Glomerular visceral epithelial cell (primary cell): Measurements from ENCODE around the gene PHF12.
"Not testable (repeated sequence)": the region's sequence is repeated elsewhere in the genome, so short reads cannot be mapped to it uniquely, and the experiment has no call there.

Source experiments
- DNase-seq: peaks from one replicate; pipeline ENCODE4 v3.0.0-alpha.2; 2016; ENCODE audit errors: extremely low spot score

Gene PHF12

GRCh38 chr17:28883967-28884702 is 67.2 kb downstream of the PHF12 start:
- no peak for DNase-seq

DNA sequence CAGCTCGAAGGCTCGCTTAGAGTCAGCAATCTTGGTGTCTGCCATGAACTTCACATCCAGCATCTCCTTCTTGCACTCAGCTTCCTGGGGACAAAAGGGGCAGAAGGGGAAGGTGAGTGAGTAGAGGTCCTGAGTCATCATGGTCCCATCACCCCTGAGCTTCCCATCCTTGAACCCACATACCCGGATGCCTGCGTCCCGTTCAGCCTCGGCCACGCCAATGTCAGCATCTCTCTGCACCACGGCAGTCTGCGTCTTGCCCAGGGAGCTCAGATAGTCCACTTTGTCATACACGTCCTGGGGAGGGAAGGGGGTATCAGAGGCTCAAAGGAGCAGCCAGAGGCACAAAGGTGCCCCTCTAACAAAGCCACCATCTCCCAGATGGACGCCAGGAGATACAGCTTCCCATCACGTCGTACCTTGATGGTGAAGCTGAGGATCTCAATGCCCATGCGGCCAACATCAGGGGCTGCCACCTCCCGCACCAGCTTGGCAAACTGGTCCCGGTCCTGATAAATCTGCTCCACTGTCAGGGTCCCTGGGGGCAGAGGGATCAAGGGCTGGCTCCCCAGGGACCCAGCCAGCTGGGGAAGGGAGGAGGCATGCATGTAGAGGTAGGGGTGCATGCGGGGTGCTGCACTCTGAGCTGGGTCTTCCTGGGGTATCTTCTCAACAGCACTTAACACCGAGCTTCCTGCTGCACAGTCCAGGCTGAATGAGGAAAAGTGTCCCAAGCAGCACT is 69.0 kb downstream of the PHF12 start:
- no peak for DNase-seq

DNA sequence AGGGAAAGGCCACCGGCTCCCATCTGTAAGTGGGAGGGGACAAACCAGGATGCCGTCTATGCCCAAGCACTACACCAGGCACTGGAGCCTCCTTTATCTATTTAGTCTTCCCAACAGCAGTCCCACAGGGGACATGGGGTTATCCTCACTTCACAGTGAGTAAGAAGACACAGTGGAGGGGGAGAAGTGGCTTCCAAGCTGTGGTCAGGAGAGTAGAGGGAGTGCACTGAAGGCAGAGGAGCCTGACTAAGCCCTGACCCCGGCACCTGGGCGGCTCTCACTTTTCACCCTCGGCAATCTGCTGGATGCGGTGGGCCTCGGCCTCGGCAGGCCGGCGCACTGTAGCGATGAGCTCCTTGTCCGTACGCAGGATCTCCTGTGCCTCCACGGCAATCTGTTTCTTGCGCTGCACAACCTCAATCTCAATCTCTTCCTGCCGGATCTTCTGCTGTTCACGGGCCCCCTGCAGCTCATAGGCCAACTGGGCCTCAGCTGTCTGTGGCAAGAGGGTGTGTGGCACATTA is 69.7 kb downstream of the PHF12 start:
- DNase-seq = no peak

DNA sequence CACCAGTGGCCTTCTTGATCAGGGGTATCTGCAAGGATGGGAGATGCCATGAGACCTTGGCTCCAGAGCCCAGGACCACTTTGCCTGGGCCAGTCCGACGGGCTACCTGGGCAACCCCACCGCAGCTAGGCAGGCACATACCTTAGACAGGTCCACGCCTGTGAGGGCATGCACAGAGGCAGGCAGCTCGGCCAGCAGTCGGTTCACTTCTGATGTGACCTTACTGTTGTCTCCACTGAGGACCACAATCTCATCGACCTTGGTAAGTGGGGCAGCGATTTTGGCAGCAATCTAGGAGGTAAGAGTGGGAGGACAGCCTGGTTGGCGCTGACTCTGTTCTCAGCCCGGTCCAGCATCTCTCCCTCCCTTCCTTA is 70.8 kb downstream of the PHF12 start:
- DNase-seq = no peak

GRCh38 chr17:28879886-28880571 is 71.3 kb downstream of the PHF12 start:
- DNase-seq = no peak

DNA sequence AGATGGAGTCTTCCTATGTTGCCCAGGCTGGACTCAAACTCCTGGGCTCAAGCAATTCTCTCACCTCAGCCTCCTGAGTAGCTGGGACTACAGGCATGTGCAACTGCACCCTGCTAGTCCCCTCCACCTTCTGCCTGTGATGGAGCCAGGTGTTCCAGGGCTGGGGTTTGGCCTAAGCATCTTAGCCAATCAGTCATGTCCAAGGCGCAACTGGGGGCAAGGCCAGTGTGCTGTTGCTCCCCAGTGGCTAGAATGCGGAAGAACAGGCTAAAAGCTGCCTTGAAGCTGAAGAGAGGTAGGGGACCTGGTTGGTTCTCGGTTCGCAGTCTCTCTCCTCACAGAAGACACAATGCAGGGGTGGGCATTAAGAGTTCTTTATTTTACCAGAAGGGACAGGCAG is 72.3 kb downstream of the PHF12 start:
- DNase-seq = peak; percentile 44

DNA sequence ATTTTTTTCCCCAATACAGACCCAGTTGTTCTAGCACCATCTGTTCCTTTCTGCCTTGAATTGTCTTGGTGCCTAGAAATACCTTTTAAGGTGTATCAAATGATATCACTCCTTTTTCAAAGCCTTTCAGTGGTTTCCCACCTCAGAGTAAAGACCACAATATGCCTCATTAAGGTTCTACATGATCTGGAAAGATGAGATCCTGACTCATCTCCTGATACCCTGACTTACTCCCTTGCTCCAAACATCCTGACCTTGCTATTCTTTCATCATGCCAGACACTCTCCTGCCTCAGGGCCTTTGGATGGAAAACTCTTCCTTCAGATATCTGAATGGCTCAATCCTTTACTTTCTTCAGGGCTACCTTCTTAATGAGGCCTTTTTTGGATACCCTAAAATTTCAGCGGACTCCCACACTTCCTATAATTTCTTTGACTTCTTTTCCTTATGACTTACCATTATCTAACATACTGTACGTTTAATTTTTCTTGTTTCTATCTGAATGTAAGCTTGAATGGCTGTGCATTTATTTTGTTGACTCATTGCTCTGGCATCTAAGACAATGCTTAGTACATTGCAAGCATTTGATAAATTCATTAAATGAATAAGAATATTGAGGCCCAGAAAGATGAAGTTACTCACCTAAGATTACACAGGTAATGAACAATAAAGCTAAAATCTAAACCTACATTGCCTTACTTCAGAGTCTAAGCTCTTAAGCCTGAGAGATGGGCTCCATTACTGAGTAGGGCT is 73.0 kb downstream of the PHF12 start:
- no peak for DNase-seq

DNA sequence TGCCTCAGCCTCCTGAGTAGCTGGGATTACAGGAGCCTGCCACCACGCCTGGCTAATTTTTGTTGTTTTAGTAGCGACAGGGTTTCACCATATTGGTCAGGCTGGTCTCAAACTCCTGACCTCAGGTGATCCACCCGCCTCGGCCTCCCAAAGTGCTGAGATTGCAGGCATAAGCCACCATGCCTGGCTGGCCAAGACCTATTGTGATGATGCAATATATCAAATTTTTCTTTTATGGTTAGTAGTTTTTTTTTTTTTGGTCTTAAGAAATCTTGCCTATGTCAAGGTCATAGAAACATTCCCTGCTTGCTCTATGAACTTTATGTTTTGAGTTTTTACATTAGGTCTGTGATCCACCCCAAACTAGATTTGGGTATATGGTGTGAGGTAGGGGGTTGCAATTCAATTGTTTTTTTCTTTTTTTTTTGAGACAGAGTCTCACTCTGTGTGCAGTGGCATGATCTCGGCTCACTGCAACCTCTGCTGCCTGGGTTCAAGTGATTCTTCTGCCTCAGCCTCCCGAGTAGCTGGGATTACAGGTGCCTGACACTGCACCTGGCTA is 74.1 kb downstream of the PHF12 start:
- DNase-seq = not testable (repeated sequence)

DNA sequence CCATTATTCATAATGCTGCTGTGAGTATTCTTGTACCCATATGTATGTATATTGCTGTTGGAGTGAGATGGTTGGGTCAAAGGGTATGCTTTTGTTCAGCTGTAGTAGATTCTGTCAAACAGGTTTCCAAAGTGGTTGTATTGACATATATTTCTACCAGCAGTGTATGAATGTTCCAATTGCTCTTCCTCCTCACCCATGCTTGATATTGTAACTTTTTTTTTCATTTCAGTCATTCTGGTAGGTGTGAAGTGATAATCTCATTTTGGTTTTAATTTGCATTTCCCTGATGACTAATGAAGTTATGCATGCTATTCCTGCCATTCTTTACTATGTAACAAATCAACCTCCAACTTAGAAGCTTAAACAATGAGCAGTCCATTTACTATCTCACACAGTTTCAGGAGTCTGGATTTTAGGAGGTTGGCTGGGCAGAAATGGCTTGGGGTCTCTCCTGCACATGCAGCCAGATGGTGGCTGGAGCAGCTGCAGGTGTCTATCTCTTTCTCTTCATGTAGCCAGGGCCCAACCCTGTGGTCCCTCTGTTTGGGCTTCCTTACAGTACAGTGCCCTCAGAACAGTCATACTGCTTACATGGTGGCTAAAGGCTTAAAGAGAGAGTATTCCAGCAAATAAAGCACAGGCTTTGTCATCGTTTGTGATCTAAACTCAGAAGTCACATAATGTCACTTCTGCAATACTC is 75.3 kb downstream of the PHF12 start:
- DNase-seq = no peak

GRCh38 chr17:28874750-28875149 is 76.6 kb downstream of the PHF12 start:
- no peak for DNase-seq

DNA sequence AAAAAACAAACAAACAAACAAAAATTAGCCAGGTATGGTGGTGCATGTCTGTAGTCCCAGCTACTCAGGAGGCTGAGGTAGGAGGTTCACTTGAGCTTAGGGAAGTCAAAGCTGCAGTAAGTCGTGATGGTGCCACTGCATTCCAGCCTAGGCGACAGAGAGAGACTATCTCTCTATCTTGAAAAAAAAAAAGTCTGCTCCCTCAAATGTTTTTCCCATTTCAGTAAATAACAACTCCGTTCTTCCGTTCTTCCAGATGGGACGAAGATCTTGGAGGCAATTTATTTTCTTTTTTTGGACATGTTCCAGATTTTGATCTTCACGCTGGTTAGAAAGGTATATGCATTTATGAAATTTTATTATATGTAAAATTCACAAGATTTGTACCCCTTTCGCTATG is 77.5 kb downstream of the PHF12 start:
- no peak for DNase-seq

DNA sequence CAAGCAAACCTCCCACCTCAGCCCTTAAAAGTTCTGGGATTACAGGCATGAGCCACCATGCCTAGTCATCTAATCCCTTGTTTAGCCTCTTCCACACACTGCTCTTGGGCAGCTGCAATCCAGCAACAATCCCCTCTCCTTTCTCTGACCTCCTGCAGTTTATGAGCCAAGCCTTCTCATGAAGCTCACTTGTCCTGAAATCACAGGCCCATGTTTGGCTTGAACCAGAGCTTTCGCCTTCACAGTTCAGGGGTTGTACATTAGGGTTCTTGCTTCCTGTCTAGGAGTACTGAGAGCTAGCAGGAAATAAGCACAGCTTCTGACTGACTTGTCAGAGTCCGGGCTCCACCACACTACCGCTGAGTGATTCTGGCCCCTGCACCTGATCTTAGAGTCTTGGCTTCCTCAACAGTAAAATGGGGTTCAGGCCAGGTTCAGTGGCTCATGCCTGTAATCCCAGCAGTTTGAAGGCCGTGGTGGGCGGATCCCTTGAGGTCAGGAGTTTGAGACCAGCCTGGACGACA is 80.2 kb downstream of the PHF12 start:
- DNase-seq = no peak

DNA sequence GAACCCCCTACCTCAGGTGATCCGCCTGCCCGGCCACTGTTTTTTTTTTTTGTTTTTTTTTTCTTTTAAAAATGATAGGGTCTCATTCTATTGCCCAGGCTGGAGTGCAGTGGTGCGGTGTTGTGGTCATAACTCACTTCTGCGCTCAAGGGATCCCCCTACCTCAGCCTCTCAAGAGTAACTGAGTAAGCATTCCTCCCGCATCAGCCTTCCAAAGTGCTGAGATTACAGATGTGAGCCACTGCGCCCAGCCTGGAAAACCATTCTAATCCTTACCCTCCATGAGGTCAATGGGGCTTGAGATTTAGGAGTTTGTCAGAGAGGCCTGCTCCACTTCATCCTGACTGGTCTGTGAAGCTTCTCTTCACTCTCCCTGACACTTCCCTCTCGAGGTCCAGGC is 84.0 kb downstream of the PHF12 start:
- no peak for DNase-seq

- DNase-seq = no peak
Observed at GRCh38 chr17:28865946-28866752, 85.2 kb downstream of the PHF12 start.

GRCh38 chr17:28864991-28865849 is 86.1 kb downstream of the PHF12 start:
- no peak for DNase-seq

GRCh38 chr17:28863953-28864352 is 87.4 kb downstream of the PHF12 start:
- DNase-seq = no peak

DNA sequence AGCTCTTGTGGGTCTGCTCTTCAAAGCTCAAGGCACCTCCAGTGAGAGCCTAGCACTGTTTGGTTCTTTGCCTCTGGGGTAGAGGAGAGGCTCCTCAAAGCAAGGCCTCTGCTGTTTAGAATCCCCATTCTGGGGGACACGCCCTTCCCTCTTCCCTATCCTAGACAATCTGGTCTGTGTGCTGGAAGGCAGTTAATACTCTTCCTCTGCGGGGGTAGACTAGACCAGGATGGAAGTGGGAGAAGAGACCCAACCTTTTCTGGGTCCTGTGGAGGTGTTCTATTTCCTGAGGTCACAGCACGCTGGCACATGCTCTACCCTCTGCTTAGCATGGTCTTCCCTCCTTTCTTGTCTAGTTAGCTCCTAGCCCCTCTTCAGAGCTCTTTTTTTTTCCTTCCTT is 88.8 kb downstream of the PHF12 start:
- DNase-seq = no peak

DNA sequence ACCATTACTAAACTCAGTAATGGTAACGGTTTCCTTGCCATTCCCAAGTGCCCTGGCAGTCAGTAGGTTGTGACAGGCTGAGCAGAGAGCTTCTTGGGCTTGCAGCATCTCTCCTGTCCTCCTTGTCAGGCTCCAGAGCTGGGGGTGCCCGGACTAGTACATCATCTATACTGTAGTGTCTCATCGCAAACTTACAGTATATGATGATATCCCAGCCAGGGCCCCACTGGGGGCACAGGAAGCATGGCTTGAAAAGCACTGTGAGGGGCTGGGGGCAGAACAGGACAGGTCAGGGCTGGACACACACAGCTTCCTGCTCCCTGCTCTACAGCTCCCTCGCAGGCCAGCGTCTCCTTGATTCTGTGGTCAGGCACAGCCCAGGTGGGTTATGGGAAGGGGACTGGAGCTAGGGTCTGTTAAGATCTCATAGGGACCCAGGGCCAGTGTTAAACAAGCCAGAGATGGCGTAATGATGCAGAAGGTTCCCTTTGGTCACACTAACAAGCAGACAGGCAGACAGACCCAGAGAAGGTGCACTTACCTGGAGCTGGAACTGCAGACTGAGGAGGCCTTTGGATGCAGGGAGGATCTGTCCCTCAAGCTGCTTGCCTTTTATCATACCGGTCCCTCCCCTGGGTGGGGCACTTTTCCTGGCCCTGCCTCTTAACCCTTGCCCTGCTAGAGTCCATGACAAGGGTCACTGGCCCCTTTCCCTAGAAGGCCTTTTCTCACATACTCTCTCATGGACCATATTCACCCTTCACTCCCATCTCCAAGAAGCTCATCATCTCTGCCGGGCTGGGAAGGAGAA is 89.7 kb downstream of the PHF12 start:
- no peak for DNase-seq
